ENCODE data around the gene EPAS1.
A peak's percentile ranks its signal among the peaks of the same experiment; 100 is the strongest.

DNA sequence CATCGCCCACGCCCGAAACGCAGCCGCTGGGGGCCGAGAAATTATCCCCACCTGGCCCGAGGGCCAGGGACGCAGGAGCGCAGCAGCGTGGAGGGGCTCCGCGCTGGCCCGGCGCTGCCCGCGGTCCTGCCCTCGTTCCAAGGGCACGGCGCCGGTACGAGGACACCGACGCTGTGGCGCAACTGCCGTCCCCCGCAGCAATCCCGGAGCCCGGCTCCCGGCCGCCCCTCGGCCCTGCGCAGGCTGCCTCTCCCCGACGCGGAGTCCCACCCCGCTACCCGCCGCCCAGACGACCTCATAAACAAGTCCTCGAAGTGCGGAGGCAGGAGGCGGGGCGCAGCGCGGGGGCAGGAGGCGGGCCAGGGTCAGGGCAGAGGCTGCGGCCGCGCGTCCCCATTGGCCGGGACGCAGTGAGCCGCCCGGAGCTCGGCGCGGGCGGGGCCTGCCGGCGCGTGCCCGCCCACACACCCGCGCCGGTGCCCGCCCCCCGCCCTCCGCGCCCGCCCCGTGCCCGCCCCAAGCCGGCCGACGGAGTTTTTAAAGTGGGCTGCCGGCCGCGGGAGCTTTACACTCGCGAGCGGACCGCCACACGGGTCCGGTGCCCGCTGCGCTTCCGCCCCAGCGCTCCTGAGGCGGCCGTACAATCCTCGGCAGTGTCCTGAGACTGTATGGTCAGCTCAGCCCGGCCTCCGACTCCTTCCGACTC, at the start of gene EPAS1:
- TF ChIP-seq, protein P1, sequence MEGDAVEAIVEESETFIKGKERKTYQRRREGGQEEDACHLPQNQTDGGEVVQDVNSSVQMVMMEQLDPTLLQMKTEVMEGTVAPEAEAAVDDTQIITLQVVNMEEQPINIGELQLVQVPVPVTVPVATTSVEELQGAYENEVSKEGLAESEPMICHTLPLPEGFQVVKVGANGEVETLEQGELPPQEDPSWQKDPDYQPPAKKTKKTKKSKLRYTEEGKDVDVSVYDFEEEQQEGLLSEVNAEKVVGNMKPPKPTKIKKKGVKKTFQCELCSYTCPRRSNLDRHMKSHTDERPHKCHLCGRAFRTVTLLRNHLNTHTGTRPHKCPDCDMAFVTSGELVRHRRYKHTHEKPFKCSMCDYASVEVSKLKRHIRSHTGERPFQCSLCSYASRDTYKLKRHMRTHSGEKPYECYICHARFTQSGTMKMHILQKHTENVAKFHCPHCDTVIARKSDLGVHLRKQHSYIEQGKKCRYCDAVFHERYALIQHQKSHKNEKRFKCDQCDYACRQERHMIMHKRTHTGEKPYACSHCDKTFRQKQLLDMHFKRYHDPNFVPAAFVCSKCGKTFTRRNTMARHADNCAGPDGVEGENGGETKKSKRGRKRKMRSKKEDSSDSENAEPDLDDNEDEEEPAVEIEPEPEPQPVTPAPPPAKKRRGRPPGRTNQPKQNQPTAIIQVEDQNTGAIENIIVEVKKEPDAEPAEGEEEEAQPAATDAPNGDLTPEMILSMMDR (IDR thresholded peaks at IDR 0.05; ENCODE audit: insufficient read depth, low read length): no peak
- TF ChIP-seq, protein P2, sequence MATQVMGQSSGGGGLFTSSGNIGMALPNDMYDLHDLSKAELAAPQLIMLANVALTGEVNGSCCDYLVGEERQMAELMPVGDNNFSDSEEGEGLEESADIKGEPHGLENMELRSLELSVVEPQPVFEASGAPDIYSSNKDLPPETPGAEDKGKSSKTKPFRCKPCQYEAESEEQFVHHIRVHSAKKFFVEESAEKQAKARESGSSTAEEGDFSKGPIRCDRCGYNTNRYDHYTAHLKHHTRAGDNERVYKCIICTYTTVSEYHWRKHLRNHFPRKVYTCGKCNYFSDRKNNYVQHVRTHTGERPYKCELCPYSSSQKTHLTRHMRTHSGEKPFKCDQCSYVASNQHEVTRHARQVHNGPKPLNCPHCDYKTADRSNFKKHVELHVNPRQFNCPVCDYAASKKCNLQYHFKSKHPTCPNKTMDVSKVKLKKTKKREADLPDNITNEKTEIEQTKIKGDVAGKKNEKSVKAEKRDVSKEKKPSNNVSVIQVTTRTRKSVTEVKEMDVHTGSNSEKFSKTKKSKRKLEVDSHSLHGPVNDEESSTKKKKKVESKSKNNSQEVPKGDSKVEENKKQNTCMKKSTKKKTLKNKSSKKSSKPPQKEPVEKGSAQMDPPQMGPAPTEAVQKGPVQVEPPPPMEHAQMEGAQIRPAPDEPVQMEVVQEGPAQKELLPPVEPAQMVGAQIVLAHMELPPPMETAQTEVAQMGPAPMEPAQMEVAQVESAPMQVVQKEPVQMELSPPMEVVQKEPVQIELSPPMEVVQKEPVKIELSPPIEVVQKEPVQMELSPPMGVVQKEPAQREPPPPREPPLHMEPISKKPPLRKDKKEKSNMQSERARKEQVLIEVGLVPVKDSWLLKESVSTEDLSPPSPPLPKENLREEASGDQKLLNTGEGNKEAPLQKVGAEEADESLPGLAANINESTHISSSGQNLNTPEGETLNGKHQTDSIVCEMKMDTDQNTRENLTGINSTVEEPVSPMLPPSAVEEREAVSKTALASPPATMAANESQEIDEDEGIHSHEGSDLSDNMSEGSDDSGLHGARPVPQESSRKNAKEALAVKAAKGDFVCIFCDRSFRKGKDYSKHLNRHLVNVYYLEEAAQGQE (IDR thresholded peaks at IDR 0.05; ENCODE audit: insufficient replicate concordance, low read depth): peak; percentile 71
- TF ChIP-seq SPI1 (IDR thresholded peaks at IDR 0.05; ENCODE audit: borderline replicate concordance, low read depth): no peak
- no peak for TF ChIP-seq POLR2AphosphoS5 (IDR thresholded peaks at IDR 0.05; ENCODE audit: low read depth)

Measured in HL-60 (cell line).